ENCODE results near the gene THRB. TPM values are rescaled to one million over a fixed set of nuclear protein-coding genes. Genes with fewer than 3 reads are reported as not detected.

THRB gene
- total and polyA plus RNA-seq, 8 donors, result 3.6 to 47.3 (median 14.5) TPM

DNA sequence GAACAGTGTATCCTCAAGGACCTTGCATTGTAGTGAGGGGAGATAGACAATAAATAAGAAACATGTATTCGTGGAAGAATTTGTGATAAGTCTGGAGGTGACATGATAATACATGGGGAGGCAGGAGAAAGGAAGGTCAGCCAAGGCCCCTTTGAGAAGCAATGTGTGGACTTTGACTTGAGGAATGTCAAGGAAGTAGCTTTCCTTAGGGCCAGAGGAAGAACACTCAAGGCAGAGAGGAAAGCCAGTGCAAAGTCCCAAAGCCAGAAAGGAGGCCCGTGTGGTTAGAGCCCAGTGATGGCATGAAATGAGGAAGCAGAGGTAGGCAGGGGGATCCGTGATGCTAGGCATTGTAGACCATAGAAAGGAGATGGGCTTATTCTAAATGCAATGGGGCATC is 357.3 kb downstream of the THRB start:
- 82 to 89% (median 88%) methylated on average over 3 of the region's 3 CpGs for WGBS, 5 donors
- H3K27me3 ChIP-seq, result no peaks in the 10 kb centered on the region
- no peak overlapping the region for H3K4me3 ChIP-seq
- TF ChIP-seq POLR2A (IDR thresholded peaks at IDR 0.05), result no peak
- TF ChIP-seq EP300 (IDR thresholded peaks at IDR 0.05), result no peak
- no peak for TF ChIP-seq POLR2AphosphoS5 (IDR thresholded peaks at IDR 0.05)
- no peak for TF ChIP-seq CTCF (IDR thresholded peaks at IDR 0.05)
- H3K9me3 ChIP-seq, result no peaks in the 10 kb centered on the region
- DNase-seq, result no peak
- peak overlapping the region in 4 of 5 donors; percentile 68 to 82 (median 71) for H3K27ac ChIP-seq
- intact Hi-C loops (cut with DNase I; ENCODE audit: low total_unique reads), result no loop called here
- H3K4me1 ChIP-seq, result peaks cover 10 to 53% (median 30%) of the 10 kb centered on the region in 4 donors
- peaks cover 0 to 27% (median 18%) of the 10 kb centered on the region in 4 donors for H3K36me3 ChIP-seq

DNA sequence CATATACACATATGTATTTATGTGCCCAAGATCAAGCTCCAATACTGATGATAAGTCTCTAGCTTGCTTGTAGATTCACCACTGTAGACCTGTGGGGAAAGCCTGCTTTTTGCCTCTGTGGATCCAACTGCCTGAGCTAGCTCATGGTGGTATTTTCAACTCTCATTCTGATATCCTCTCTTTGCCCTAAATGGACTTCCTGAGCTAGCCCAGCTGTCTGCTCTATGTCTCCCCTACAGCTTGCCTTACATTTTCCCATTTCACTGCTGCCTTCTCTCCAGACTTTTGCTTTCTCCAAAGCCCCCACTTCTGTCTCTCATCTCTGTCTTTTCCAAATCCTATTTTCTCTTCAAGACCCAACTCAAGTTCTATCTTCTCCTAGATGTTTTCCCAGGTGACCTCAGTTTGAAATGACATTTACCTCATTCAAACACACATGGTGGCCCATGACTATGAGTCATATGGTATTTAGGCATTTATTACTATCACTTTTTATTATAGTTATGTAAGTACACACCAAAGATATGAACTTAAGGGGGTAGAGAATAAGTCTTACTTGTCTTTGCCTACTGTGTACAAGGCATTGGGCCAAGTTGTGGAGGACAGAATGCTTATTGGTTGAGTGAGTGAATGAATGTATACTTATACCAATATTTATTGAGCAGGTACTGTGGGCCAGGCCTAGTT is 357.9 kb downstream of the THRB start:
- DNase-seq, result no peak
- Histone ChIP-seq H3K4me1 (peaks cover 10 to 48% (median 30%) of the 10 kb centered on the region in 4 donors), H3K4me3 (no peak overlapping the region), H3K36me3 (peaks cover 0 to 27% (median 20%) of the 10 kb centered on the region in 4 donors), H3K9me3 (no peaks in the 10 kb centered on the region), H3K27me3 (no peaks in the 10 kb centered on the region), H3K27ac (peak overlapping the region in 4 of 5 donors; percentile 68 to 82 (median 71))
- intact Hi-C loops (cut with DNase I; ENCODE audit: low total_unique reads), result no loop called here
- TF ChIP-seq POLR2A (IDR thresholded peaks at IDR 0.05) (no peak), POLR2AphosphoS5 (IDR thresholded peaks at IDR 0.05) (no peak), EP300 (IDR thresholded peaks at IDR 0.05) (no peak), CTCF (IDR thresholded peaks at IDR 0.05) (no peak)

DNA sequence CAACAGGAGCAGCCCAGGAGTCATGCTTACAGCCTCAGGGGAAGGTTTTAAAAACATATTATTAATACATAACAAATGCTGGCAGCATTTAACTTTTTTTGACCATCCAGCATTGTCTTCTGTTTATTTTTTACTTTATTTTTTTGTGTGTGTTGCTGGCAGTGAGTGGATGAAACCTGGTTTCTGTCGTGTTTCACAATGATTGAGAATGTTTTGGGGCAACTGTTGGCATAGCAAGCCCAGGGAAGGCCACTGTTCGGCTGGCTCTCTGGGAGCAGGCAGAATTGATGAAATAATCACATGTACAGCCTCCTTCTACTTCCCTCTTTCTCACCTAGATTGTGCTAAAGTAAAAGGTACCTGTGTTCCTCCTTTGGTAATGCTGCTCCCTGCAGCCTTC is 359.4 kb downstream of the THRB start:
- no peaks in the 10 kb centered on the region for H3K9me3 ChIP-seq
- intact Hi-C loops (cut with DNase I; ENCODE audit: low total_unique reads), result no loop called here
- peak in 1 of 2 donors; percentile 25 for DNase-seq
- peak in 1 of 3 donors; percentile 49 for TF ChIP-seq POLR2AphosphoS5 (IDR thresholded peaks at IDR 0.05)
- TF ChIP-seq POLR2A (IDR thresholded peaks at IDR 0.05), result no peak
- H3K27me3 ChIP-seq, result no peaks in the 10 kb centered on the region
- peak overlapping the region in 2 of 5 donors; percentile 5 to 82 for H3K27ac ChIP-seq
- H3K4me3 ChIP-seq, result no peak overlapping the region
- H3K4me1 ChIP-seq, result peaks cover 10 to 45% (median 29%) of the 10 kb centered on the region in 4 donors
- H3K36me3 ChIP-seq, result peaks cover 0 to 35% (median 25%) of the 10 kb centered on the region in 4 donors
- WGBS, 5 donors, result 61 to 86% (median 75%) methylated on average over 2 of the region's 2 CpGs

DNA sequence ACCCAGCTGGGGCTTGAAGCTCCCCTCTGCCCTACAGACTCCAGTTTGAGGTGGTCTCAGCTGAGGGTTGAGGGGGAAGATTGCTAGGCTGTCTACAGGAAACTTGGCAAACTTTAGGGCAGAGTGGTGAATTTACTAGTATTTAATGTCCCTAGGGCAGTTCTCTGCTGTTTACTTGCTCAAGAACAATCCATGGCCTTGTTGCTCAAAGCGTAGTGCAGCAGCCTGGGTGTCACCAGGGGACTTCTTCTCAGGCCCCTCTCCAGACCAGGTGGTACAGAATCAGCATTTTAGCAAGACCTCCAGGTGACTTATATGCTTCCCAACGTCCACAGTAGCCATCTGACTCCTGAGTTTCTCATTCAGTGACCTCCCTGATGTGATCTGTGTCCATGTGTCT is 360.7 kb downstream of the THRB start:
- intact Hi-C loops (cut with DNase I; ENCODE audit: low total_unique reads), result no loop called here
- H3K36me3 ChIP-seq, result peaks cover 0 to 35% (median 26%) of the 10 kb centered on the region in 4 donors
- 71 to 79% (median 78%) methylated on average over 2 of the region's 2 CpGs for WGBS, 5 donors

More for the DNA sequence above, 360.7 kb downstream of the THRB start:
- peaks cover 10 to 47% (median 28%) of the 10 kb centered on the region in 4 donors for H3K4me1 ChIP-seq
- H3K27me3 ChIP-seq, result no peaks in the 10 kb centered on the region
- H3K27ac ChIP-seq, result peak overlapping the region in 1 of 5 donors; percentile 82
- TF ChIP-seq CTCF (IDR thresholded peaks at IDR 0.05) (no peak), EP300 (IDR thresholded peaks at IDR 0.05) (no peak), POLR2A (IDR thresholded peaks at IDR 0.05) (no peak), POLR2AphosphoS5 (IDR thresholded peaks at IDR 0.05) (no peak)
- no peaks in the 10 kb centered on the region for H3K9me3 ChIP-seq
- no peak overlapping the region for H3K4me3 ChIP-seq
- DNase-seq, result no peak
